Measurements from ENCODE around the gene UBAP2L.

DNA sequence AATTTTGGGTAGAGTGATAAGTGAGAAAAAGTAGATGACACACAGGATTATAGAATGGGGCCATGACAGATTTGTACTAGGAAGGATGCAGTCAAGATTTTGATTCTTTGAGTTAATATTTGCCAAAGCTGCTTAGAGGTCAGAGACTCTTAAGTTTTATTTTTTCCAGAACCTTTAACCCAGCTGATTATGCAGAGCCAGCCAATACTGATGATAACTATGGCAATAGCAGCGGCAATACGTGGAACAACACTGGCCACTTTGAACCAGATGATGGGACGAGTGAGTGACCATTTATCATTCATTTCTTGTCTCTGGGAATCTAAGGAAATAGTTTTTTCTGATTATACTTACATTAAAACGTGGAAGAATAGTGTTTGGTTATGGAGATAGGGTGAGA is 16.1 kb downstream of the UBAP2L start:
- TF ChIP-seq CTCF (IDR thresholded peaks at IDR 0.05) (no peak), POLR2AphosphoS5 (IDR thresholded peaks at IDR 0.05) (no peak), POLR2A (IDR thresholded peaks at IDR 0.05) (no peak), EP300 (IDR thresholded peaks at IDR 0.05) (no peak)
